GM12874 (cell line): Measurements from ENCODE around the gene TLE1.

Experiments used
- CTCF ChIP-seq: IDR thresholded peaks from 2 replicates; pipeline ENCODE4 v1.5.1; 2011; ENCODE audit warnings: low read depth, mild to moderate bottlenecking, control low read depth, low read length, moderate library complexity; ENCODE audit not compliant: insufficient read depth

The TLE1 gene

GRCh38 chr9:81605170-81605670 lies 84.1 kb downstream of the TLE1 start:
- no peak for TF ChIP-seq CTCF

GRCh38 chr9:81604306-81605169 lies 84.8 kb downstream of the TLE1 start:
- no peak for TF ChIP-seq CTCF

GRCh38 chr9:81602887-81603680 lies 86.3 kb downstream of the TLE1 start:
- no peak for TF ChIP-seq CTCF

- no peak for TF ChIP-seq CTCF
Measured at GRCh38 chr9:81601639-81602623, 87.4 kb downstream of the TLE1 start.

- TF ChIP-seq CTCF: no peak
Measured at GRCh38 chr9:81600631-81601030, 88.7 kb downstream of the TLE1 start.

GRCh38 chr9:81599837-81600236 lies 89.5 kb downstream of the TLE1 start:
- no peak for TF ChIP-seq CTCF
